NCI-H82 treated with DMSO at 0.1 percent for 48 hours (cell line): ENCODE data around the gene CCNO.

Experiments used
- DNase-seq: peaks from one replicate; lab custom pipeline; 2025; ENCODE audit not compliant: unreplicated experiment; lab: John Stamatoyannopoulos, UW

The CCNO gene

GRCh38 chr5:55222985-55223811, 10.2 kb downstream of the CCNO start:
- no peak for DNase-seq

- DNase-seq = no peak
Measured at GRCh38 chr5:55222092-55222984, 11.1 kb downstream of the CCNO start.

- no peak for DNase-seq
Measured at GRCh38 chr5:55220433-55221185, 12.8 kb downstream of the CCNO start.

DNA sequence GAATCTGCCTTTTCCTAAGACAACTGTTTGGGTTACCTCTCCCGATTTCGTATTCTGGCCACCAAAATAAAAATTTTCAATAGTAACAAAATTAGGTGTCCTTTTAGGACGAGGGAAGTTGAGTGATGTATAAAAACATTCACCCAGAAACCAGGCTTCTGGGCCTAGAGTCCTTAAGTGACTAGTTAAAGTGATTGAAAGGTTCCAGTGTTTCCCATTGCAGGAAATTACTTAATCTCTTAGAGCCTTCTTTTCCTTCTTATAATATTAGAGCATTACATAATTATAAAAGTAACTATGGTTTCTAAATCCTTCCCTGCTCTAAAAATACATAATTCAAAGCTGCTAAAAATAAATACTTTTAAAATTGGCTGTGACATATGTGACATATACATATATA, 13.6 kb downstream of the CCNO start:
- no peak for DNase-seq

- DNase-seq = no peak
Measured at GRCh38 chr5:55218967-55219366, 14.4 kb downstream of the CCNO start.

- DNase-seq = no peak
Measured at GRCh38 chr5:55211184-55211874, 22.1 kb downstream of the CCNO start.

DNA sequence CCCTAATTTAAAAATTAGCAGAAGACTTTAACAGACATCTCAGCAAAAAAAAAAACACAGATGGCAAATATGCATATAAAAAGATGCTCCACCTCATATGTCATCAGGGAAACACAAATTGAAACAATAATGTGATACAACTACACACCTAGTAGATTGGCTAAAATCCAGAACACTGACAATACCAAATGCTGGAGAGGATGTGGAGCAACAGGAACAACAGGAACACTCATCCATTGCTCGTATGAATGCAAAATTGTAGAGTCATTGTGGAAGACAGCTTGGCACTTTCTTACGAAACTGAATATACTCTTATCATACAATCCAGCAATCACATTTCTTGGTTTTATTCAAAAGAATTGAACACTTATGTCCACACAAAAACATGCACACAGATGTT, 28.4 kb downstream of the CCNO start:
- no peak for DNase-seq

GRCh38 chr5:55191165-55191564, 42.2 kb downstream of the CCNO start:
- DNase-seq = no peak

- no peak for DNase-seq
Measured at GRCh38 chr5:55188656-55189540, 44.5 kb downstream of the CCNO start.

DNA sequence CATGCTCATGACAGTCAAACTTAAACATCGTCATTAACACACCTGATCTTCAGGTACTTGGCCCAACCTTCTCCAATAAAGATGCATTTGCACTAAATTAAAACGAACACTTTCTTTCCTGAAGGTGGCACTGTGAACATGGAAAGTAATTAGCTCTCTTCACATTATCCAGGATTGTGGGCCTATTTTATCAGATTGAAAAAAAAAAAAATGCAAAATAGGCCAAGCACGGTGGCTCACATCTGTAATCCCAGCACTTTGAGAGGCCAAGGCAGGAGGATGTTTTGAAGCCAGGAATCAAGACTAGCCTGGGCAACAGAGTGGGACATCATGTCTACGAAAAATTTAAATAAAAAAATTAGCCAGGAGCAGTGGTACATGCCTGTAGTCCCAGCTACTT, 46.0 kb downstream of the CCNO start:
- peak; percentile 14 for DNase-seq
